Parathyroid adenoma (tissue), 2 donors: ENCODE results near the gene ZNF622.

ENCODE experiments used
- H2AFZ ChIP-seq: fragments of 300-600 bp; sonication (generic); one replicate; pipeline ENCODE4 v1.7.0; 2017; ENCODE audit warnings: antibody characterized with exemption, mild to moderate bottlenecking
- H3K27ac ChIP-seq: fragments of 300-600 bp; sonication (generic); one replicate; pipeline ENCODE4 v1.7.0; 2017
- H3K27me3 ChIP-seq: fragments of 300-600 bp; sonication (generic); one replicate; pipeline ENCODE4 v1.7.0; 2017; ENCODE audit warnings: low read length; ENCODE audit not compliant: control insufficient read depth, insufficient read depth
- H3K36me3 ChIP-seq: fragments of 300-600 bp; sonication (generic); one replicate; pipeline ENCODE4 v1.7.0; 2017; ENCODE audit warnings: low read length; ENCODE audit not compliant: control insufficient read depth, insufficient read depth
- H3K4me1 ChIP-seq: fragments of 300-600 bp; sonication (generic); one replicate; pipeline ENCODE4 v1.7.0; 2017; ENCODE audit warnings: control low read depth
- H3K4me2 ChIP-seq: fragments of 300-600 bp; sonication (generic); one replicate; pipeline ENCODE4 v1.7.0; 2017; ENCODE audit warnings: low read length
- H3K4me3 ChIP-seq: fragments of 300-600 bp; sonication (generic); one replicate; pipeline ENCODE4 v1.7.0; 2017; ENCODE audit warnings: low read depth, low read length
- H3K79me2 ChIP-seq: fragments of 300-600 bp; sonication (generic); one replicate; pipeline ENCODE4 v1.7.0; 2017; ENCODE audit warnings: control low read depth
- H3K9ac ChIP-seq: fragments of 300-600 bp; sonication (generic); one replicate; pipeline ENCODE4 v1.7.0; 2017; ENCODE audit warnings: mild to moderate bottlenecking
- H3K9me3 ChIP-seq: fragments of 300-600 bp; sonication (generic); one replicate; pipeline ENCODE4 v1.7.0; 2017; ENCODE audit warnings: low read length; ENCODE audit not compliant: control insufficient read depth
- TF ChIP-seq, protein P1 (sequence below): fragments of 300-600 bp; sonication (generic); IDR thresholded peaks from one replicate; pipeline ENCODE4 v1.7.0; 2017; ENCODE audit warnings: antibody characterized with exemption, mild to moderate bottlenecking
- donor health status: primary hyperparathyroidism.

The ZNF622 gene

DNA sequence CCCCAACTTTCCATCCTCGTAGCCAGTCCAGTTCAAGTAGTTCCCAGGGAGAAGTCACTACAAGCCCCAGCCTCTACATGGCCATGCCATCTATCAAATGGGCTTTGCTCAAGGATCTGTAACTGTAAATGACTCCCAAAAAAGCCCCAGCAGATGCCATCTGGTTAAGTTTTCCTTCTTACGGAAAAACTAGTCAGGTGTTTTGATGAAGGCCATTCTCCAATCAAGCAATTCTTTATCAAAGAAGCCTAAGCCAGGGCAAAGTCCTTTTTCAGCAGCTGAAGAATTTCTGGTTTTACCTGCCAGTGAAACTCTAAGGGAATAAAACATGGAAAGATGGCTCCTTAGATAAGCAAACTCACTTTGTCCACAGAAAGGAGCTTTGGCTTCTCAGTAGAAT, 21.9 kb upstream of the ZNF622 start:
- H3K9ac ChIP-seq: no peak overlapping the region
- no peak overlapping the region for H2AFZ ChIP-seq
- H3K27ac ChIP-seq: no peak overlapping the region
- no peaks in the 10 kb centered on the region for H3K36me3 ChIP-seq
- no peaks in the 10 kb centered on the region for H3K27me3 ChIP-seq
- peaks cover 11% of the 10 kb centered on the region for H3K79me2 ChIP-seq
- H3K9me3 ChIP-seq: no peaks in the 10 kb centered on the region
- H3K4me3 ChIP-seq: no peak overlapping the region
- no peak overlapping the region for H3K4me2 ChIP-seq
- TF ChIP-seq, protein P1, sequence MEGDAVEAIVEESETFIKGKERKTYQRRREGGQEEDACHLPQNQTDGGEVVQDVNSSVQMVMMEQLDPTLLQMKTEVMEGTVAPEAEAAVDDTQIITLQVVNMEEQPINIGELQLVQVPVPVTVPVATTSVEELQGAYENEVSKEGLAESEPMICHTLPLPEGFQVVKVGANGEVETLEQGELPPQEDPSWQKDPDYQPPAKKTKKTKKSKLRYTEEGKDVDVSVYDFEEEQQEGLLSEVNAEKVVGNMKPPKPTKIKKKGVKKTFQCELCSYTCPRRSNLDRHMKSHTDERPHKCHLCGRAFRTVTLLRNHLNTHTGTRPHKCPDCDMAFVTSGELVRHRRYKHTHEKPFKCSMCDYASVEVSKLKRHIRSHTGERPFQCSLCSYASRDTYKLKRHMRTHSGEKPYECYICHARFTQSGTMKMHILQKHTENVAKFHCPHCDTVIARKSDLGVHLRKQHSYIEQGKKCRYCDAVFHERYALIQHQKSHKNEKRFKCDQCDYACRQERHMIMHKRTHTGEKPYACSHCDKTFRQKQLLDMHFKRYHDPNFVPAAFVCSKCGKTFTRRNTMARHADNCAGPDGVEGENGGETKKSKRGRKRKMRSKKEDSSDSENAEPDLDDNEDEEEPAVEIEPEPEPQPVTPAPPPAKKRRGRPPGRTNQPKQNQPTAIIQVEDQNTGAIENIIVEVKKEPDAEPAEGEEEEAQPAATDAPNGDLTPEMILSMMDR: no peak
- H3K4me1 ChIP-seq: no peaks in the 10 kb centered on the region

DNA sequence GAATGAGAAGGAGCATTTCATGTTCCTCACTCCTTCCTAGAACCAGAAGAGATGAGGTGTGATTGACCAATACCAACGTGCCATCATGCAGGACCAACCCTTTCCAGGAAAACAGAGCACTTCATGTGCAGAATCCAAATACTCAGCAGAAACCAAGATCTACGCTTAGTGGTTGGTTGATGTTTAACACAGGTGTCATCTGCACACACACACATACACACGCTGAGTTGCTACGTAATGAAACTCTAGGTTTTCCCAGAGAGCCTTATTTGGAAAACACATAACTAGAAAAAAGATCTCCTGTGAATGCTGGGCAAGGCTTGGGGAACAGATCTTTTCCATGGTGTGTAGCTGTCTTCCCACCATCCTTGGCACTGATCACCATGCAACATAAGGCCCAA, 21.1 kb upstream of the ZNF622 start:
- Histone ChIP-seq H3K4me1 (no peaks in the 10 kb centered on the region), H3K79me2 (peaks cover 11% of the 10 kb centered on the region), H3K4me3 (no peak overlapping the region), H3K9me3 (no peaks in the 10 kb centered on the region), H3K27ac (no peak overlapping the region), H3K27me3 (no peaks in the 10 kb centered on the region), H3K36me3 (no peaks in the 10 kb centered on the region), H3K4me2 (no peak overlapping the region), H3K9ac (no peak overlapping the region), H2AFZ (no peak overlapping the region)
- TF ChIP-seq, protein P1: no peak

DNA sequence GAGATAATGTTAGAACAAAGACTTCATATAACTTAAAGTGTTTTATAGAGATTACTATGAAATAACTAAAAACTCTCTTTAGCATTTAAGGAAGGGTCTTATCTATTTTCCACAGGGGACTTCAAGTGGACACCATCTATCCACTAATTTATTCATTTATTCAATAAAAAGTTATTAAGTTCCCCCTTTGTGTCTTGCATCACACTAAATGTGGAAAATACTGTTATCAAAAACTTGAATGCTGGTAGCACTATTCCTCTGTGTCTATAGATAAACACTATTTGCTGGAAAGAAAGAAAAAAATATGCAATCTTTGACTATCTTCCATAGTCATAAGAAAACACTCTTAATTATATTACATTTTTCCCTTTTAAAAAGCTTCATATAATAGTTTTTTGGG, 20.1 kb upstream of the ZNF622 start:
- TF ChIP-seq, protein P1: no peak
- Histone ChIP-seq H3K27ac (no peak overlapping the region), H3K9me3 (no peaks in the 10 kb centered on the region), H3K27me3 (no peaks in the 10 kb centered on the region), H3K4me2 (no peak overlapping the region), H3K9ac (no peak overlapping the region), H2AFZ (no peak overlapping the region), H3K4me1 (no peaks in the 10 kb centered on the region), H3K79me2 (peaks cover 15% of the 10 kb centered on the region), H3K36me3 (no peaks in the 10 kb centered on the region), H3K4me3 (no peak overlapping the region)

DNA sequence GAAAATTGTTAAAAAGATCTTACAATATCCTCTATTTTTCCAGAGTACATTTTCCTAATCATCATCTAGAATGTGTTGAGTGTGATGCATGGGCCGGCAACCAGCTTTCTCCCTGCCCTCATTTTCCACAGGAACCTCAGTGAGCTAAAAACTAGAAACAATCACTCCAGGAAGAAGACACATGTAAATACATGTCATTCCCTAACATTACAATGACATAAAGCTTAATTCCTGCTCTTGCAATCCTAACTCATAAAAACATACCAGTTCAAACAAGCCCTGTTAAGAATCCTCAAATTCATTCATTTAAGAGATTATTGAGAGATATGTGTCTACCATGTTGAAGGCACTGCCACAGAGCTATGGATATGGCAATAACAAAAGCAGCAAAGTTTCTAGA, 18.5 kb upstream of the ZNF622 start:
- H3K4me1 ChIP-seq: no peaks in the 10 kb centered on the region

DNA sequence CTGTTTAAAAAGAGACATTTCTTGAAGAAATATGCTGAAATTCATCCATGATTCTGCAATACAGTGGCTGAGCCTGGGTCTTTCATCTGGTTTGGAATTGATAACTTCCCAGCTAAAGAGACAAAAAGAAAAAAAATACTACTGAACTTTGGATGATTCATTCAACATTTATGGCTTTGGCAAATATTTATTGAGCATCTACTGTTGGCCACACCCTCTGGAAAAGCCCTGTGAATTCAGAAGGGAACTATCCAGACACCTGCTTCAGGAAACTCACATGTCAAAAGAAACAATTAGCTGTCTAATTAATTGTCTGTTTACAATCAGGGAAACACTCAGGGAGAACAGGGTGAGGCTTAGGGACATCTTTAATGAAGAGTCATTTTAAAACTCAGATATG, 17.8 kb upstream of the ZNF622 start:
- H3K9me3 ChIP-seq: no peaks in the 10 kb centered on the region
- no peaks in the 10 kb centered on the region for H3K36me3 ChIP-seq
- no peaks in the 10 kb centered on the region for H3K4me1 ChIP-seq

More for the DNA sequence above, 18.5 kb upstream of the ZNF622 start:
- no peak overlapping the region for H2AFZ ChIP-seq
- H3K27ac ChIP-seq: no peak overlapping the region
- H3K36me3 ChIP-seq: no peaks in the 10 kb centered on the region
- TF ChIP-seq, protein P1: no peak
- no peak overlapping the region for H3K4me3 ChIP-seq
- H3K9ac ChIP-seq: no peak overlapping the region
- no peaks in the 10 kb centered on the region for H3K27me3 ChIP-seq
- H3K9me3 ChIP-seq: no peaks in the 10 kb centered on the region
- peaks cover 20% of the 10 kb centered on the region for H3K79me2 ChIP-seq
- H3K4me2 ChIP-seq: no peak overlapping the region

More for the DNA sequence above, 17.8 kb upstream of the ZNF622 start:
- Histone ChIP-seq H3K27me3 (no peaks in the 10 kb centered on the region), H2AFZ (no peak overlapping the region), H3K4me2 (no peak overlapping the region), H3K4me3 (no peak overlapping the region), H3K9ac (no peak overlapping the region), H3K79me2 (peaks cover 16% of the 10 kb centered on the region), H3K27ac (no peak overlapping the region)
- TF ChIP-seq, protein P1: no peak
